Measurements from ENCODE around the gene RAMP2. TPM values are rescaled to one million over a fixed set of nuclear protein-coding genes. Genes with fewer than 3 reads are reported as not detected.

Gene RAMP2
- total RNA-seq, 4 donors from 2014 or later = 13.7 to 52.2 (median 29.2) TPM

DNA sequence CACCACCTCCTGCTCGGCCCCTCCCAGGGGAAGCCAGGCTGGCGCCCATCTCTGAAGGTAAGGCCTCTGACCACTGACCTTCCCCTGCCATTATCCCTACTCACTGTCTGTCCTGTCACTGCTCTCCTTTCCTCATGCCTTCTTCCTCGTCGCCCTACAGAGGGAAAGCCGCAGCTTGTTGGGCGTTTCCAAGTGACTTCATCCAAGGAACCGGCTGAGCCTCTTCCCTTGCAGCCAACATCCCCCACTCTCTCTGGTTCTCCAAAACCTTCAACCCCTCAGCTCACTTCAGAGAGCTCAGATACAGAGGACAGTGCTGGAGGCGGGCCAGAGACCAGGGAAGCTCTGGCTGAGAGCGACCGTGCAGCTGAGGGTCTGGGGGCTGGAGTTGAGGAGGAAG, 34.4 kb downstream of the RAMP2 start:
- no peaks in the 10 kb centered on the region for H3K27me3 ChIP-seq
- H3K4me1 ChIP-seq = peaks cover 0 to 4% of the 10 kb centered on the region in 2 donors
- H3K4me3 ChIP-seq = no peak overlapping the region
- intact Hi-C loops (cut with DNase I; ENCODE audit: low total_unique reads) = no loop called here
- DNase-seq = no peak
- H3K27ac ChIP-seq = no peak overlapping the region
- H3K9me3 ChIP-seq = no peaks in the 10 kb centered on the region
- H3K36me3 ChIP-seq = no peaks in the 10 kb centered on the region
- TF ChIP-seq CTCF (IDR thresholded peaks at IDR 0.05) = no peak
- no peak for TF ChIP-seq POLR2A (IDR thresholded peaks at IDR 0.05)

- TF ChIP-seq CTCF (IDR thresholded peaks at IDR 0.05) = no peak
- TF ChIP-seq POLR2A (IDR thresholded peaks at IDR 0.05) = no peak
- H3K27me3 ChIP-seq = no peaks in the 10 kb centered on the region
- no peak overlapping the region for H3K27ac ChIP-seq
- H3K4me3 ChIP-seq = no peak overlapping the region
- intact Hi-C loops (cut with DNase I; ENCODE audit: low total_unique reads) = no loop called here
- no peak for DNase-seq
- peaks cover 0 to 4% of the 10 kb centered on the region in 2 donors for H3K4me1 ChIP-seq
- H3K9me3 ChIP-seq = no peaks in the 10 kb centered on the region
- H3K36me3 ChIP-seq = no peaks in the 10 kb centered on the region
Observed at GRCh38 chr17:42796066-42796758, 35.2 kb downstream of the RAMP2 start.

GRCh38 chr17:42797067-42798007, 36.3 kb downstream of the RAMP2 start:
- intact Hi-C loops (cut with DNase I; ENCODE audit: low total_unique reads) = no loop called here
- Histone ChIP-seq H3K4me1 (peaks cover 0 to 4% of the 10 kb centered on the region in 2 donors), H3K27me3 (no peaks in the 10 kb centered on the region), H3K36me3 (no peaks in the 10 kb centered on the region), H3K27ac (no peak overlapping the region), H3K9me3 (no peaks in the 10 kb centered on the region), H3K4me3 (peak overlapping the region; percentile 76 to 86)
- TF ChIP-seq CTCF (IDR thresholded peaks at IDR 0.05) (no peak), POLR2A (IDR thresholded peaks at IDR 0.05) (no peak)
- DNase-seq = no peak

GRCh38 chr17:42798011-42798382, 37.0 kb downstream of the RAMP2 start:
- Histone ChIP-seq H3K27me3 (no peaks in the 10 kb centered on the region), H3K27ac (peak overlapping the region; percentile 75 to 81), H3K4me3 (peak overlapping the region; percentile 76 to 86), H3K4me1 (peaks cover 0 to 4% of the 10 kb centered on the region in 2 donors), H3K36me3 (no peaks in the 10 kb centered on the region), H3K9me3 (no peaks in the 10 kb centered on the region)
- intact Hi-C loops (cut with DNase I; ENCODE audit: low total_unique reads) = no loop called here
- no peak for DNase-seq
- no peak for TF ChIP-seq CTCF (IDR thresholded peaks at IDR 0.05)
- no peak for TF ChIP-seq POLR2A (IDR thresholded peaks at IDR 0.05)

Measured in uterus (tissue), 4 donors.